DMS153 treated with DMSO at 0.1 percent for 48 hours (cell line): ENCODE results near the gene FTL.

Source experiments
- DNase-seq: peaks from one replicate; lab custom pipeline; 2025; ENCODE audit not compliant: unreplicated experiment; lab: John Stamatoyannopoulos, UW

The FTL gene

GRCh38 chr19:48964205-48965039 lies 687 bp upstream of the FTL start:
- no peak for DNase-seq

DNA sequence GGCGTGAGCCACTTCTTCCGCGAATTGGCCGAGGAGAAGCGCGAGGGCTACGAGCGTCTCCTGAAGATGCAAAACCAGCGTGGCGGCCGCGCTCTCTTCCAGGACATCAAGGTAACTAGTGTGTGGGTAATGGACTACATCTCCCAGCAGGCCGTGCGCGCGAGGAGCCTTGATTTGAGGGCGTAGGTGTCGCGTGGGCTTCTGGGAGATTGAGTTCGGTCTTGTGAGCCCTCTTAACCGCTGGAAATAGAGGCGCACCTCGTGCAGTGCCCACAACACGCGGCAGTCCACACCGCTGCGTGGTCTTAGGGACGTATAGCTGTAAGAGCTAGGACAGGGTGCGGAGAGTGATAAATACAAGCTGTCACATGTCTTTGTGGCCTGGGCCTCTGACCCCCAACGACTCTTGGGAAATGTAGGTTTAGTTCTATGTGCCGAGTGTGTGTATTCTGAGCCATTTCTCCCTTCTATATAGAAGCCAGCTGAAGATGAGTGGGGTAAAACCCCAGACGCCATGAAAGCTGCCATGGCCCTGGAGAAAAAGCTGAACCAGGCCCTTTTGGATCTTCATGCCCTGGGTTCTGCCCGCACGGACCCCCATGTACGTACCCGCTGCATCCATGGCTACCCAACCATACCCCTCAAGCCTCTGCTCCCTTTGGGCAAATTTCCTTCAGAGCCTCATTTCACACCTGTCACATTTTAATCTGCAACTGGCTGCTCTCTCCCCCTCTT lies 864 bp downstream of the FTL start:
- peak; percentile 79 for DNase-seq

DNA sequence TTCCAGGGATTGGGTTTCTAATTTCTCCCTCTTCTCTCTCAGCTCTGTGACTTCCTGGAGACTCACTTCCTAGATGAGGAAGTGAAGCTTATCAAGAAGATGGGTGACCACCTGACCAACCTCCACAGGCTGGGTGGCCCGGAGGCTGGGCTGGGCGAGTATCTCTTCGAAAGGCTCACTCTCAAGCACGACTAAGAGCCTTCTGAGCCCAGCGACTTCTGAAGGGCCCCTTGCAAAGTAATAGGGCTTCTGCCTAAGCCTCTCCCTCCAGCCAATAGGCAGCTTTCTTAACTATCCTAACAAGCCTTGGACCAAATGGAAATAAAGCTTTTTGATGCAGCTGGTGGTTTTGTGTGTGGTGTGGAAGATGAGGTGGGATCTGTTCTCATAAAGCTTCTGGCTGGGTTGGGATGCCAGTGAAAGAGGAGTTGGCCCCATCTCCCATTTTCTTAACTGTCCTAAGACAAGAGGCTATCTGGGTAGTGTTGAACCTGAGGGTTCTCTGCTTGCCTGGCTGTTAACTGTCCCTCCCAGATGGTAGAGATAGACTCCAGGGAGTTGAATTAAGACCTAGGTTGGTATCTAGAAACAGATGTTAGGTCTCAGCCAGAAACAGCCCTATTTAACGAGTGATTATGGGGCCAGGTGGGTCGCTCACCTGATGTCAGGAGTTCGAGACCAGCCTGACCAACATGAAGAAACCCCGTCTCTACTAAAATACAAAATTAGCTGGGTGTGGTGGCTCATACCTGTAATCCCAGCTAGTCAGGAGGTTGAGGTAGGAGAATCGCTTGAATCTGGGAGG lies 1.6 kb downstream of the FTL start:
- no peak for DNase-seq

DNA sequence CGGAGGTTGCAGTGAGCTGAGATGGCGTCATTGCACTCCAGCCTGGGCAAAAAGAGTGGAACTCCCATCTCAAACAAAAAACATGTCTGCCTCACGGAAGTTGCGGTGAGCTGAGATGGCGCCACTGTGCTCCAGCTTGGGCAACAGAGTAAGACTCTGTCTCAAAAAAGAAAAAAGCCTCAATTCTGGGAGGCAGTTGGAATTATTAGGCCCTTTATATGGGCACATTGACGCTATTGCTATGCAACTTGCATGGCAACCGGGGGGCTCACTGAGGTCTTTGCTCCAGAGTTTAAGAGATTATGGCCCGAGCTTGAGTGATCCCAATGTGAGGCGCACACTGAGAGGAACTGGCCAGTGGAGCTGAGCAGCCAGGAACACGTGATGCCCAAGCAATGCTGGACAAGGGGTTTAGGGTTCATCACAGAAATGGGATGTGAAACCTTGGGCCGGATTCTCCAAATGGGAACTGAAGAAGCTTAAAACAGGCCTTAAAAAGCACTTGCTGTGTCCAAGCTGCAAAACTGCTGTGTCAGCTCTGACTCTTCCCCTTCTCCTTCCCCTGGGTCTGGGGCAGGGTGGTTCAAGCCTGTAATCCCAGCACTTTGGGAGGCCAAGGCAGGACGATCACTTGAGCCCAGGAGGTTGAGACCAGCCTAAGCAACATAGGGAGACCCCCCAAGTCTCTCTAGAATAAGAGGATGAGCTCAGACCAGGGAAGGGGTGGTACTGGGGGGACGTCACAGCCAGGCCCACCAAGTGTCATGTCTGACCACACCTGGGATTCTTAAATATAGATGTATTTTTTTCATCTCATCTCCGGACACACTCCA lies 2.5 kb downstream of the FTL start:
- no peak for DNase-seq

- no peak for DNase-seq
These were observed 3.1 kb downstream of the FTL start for GRCh38 chr19:48968179-48968661.

DNA sequence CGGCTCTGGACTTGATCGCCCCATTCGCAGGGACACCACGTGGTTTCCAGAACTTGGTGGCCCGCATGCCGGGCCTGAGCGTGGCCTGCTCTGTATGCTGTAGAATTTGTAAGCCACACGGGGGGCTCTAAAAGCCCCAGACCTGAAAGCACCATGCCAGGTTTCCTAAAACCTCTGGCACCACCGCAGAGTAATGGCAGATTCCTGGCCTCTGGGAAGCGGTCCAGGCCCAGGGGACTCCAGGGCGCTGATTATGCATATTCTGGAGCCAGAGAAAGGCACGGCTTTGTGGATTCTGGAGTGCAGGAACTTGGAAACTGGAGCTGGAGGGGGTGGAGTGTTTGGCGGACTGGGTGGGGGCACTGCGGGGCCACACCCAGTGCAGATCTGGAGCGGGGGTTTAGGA lies 3.7 kb downstream of the FTL start:
- DNase-seq: no peak

- DNase-seq: no peak
These were observed 4.4 kb downstream of the FTL start for GRCh38 chr19:48969276-48970138.

- DNase-seq: no peak
These were observed 5.1 kb downstream of the FTL start for GRCh38 chr19:48970139-48970766.

GRCh38 chr19:48970923-48971395 lies 5.8 kb downstream of the FTL start:
- peak; percentile 64 for DNase-seq

GRCh38 chr19:48975947-48976847 lies 11.1 kb downstream of the FTL start:
- peak; percentile 13 for DNase-seq

DNA sequence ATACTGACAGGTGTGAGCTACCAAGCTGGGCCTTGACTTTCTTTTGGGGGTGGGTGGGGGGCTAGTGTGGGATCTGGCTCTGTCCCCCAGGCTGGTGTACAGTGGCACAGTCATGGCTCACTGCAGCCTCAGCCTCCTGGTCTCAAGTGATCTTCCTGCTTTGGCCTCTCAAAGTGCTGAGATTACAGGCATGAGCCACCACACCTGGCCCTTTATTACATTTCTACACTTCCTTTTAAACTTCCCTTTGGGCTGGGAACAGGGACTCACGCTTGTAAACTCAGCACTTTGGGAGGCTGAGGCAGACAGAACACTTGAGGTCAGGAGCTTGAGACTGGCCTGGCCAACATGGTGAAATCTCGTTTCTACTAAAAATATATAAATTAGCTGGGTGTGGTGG lies 12.0 kb downstream of the FTL start:
- no peak for DNase-seq

- no peak for DNase-seq
These were observed 17.2 kb downstream of the FTL start for GRCh38 chr19:48982280-48982679.

DNA sequence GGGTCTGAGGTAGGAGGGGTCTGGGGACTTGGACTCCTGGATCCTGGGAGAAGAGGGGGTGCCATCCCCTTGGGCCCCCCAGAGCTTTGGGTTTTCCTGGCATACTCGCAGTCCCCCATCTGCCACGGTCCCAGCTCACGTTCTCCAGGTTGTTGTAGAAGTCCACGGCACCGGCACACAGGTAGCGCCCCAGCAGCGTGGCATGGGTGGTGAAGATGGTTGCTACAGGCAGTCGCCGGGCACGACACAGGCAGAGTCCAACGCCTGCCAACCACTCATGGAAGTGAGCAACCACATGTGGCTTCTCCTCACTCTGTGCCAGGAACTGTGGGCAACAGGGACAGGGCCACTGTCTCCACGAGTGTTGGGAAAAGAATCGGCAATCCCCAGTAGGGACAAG lies 20.6 kb downstream of the FTL start:
- no peak for DNase-seq

GRCh38 chr19:48986211-48986610 lies 21.1 kb downstream of the FTL start:
- no peak for DNase-seq

- DNase-seq: no peak
These were observed 22.2 kb downstream of the FTL start for GRCh38 chr19:48987323-48987722.

GRCh38 chr19:48988286-48988685 lies 23.2 kb downstream of the FTL start:
- no peak for DNase-seq

GRCh38 chr19:48988860-48989259 lies 23.8 kb downstream of the FTL start:
- no peak for DNase-seq

DNA sequence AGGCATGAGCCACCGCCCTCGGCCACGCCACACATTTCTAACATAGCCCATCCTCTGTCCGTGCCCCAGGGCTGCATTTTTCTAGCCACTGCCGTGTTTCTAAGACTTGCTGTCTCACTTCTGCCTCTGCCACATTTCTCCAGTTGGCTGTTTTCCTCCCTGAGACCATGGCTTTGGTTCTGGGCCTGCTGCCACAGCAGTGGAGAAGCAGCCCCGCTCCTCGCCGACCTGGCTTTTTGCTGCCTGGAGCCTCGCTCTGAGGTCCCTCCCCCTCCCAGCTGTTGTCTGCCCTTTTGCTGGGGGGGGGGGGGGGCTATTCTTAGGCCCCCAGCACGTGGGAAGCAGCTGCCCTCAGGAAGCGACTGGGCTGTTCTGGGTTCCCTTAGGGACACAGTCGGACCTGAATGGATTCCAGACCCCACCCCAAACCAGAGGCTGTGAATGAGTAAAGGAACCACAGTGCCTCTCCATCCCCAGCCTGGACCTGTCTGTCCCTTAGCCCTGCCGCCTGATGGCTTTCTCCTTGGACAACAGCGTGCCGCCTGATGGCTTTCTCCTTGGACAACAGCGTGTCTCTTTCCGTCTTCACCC lies 24.7 kb downstream of the FTL start:
- DNase-seq: no peak
